ENCODE results near the gene MDH1.
A peak's percentile ranks its signal among the peaks of the same experiment; 100 is the strongest.

The MDH1 gene

DNA sequence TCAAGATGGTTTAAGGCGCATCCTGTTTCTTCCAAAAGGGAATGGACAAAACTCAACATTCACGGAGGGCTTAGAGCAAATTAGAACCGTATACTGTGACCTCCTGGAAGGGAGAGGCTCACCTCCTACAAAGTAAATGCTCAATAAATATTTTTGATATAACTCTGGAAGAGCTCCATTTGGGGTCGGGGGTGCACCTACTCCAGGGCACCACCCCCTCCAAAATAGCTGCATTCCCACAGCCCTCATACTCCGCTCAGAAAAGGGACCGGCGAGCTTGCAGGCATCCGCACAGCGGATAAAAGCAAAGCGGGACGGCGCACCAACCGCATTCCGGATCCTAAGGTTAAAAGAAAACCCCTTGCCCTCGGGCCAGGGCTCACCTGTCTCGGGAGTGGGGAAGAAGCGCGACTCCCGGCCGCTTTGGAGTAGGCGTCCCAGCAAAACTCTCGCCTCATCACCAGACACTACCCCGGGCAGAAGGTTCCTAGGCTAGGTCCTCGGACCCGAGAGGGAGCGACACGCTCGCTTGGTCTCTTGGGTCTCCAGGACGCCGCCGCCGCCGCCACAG is 864 bp upstream of the MDH1 start:
- ChIA-PET CTCF (no interaction called here), POLR2A (interaction anchor here (0.7 to 1.8 kb wide), 3 partner anchors 11 to 259 kb away, joined by 3 to 7 read pairs (median 4); partner anchors contain the start of gene UGP2)
- Histone ChIP-seq H3K27ac (ENCODE audit: insufficient read depth in 1 of 2, low read depth in 1 of 2, low read length in 2 of 2, poor library complexity in 1 of 2, severe bottlenecking in 2 of 2) (peak overlapping the region; percentile 81 to 86), H3K4me1 (ENCODE audit: control extremely low read depth in 1 of 4, control insufficient read depth in 4 of 4, insufficient read depth in 4 of 4, low read length in 3 of 4) (peaks cover 12 to 40% (median 27%) of the 10 kb centered on the region in 4 experiments), H3K36me3 (ENCODE audit: control insufficient read depth in 4 of 4, insufficient read depth in 4 of 4, low read length in 3 of 4) (peaks cover 0 to 5% (median 0%) of the 10 kb centered on the region in 4 experiments), H3K9me3 (ENCODE audit: control extremely low read depth in 1 of 5, control insufficient read depth in 4 of 5, insufficient read depth in 2 of 5, low read depth in 1 of 5, low read length in 4 of 5) (no peaks in the 10 kb centered on the region), H3K27me3 (replicated peaks in 2 of 5; ENCODE audit: control insufficient read depth in 4 of 5, insufficient read depth in 5 of 5, low read length in 4 of 5) (no peaks in the 10 kb centered on the region), H3K4me3 (ENCODE audit: control insufficient read depth in 1 of 7, extremely low read depth in 1 of 7, insufficient read depth in 4 of 7, low read depth in 2 of 7, low read length in 6 of 7) (peak overlapping the region; percentile 92 to 100 (median 96))
- 0% methylated on average over 23 of the region's 33 CpGs for WGBS (ENCODE audit: insufficient coverage)
- no peak for DNase-seq

- H3K4me3 ChIP-seq (ENCODE audit: control insufficient read depth in 1 of 7, extremely low read depth in 1 of 7, insufficient read depth in 4 of 7, low read depth in 2 of 7, low read length in 6 of 7): peak overlapping the region; percentile 92 to 100 (median 96)
- H3K27ac ChIP-seq (ENCODE audit: insufficient read depth in 1 of 2, low read depth in 1 of 2, low read length in 2 of 2, poor library complexity in 1 of 2, severe bottlenecking in 2 of 2): peak overlapping the region; percentile 57 to 86
- peak in 2 of 3 donors; percentile 14 to 21 for DNase-seq
- CTCF ChIA-PET: interaction anchor here (1.8 kb wide), 1 partner anchor 272 kb away, joined by 4 read pairs; no protein-coding TSS in a partner anchor
- WGBS (ENCODE audit: insufficient coverage): 0% methylated on average over 9 of the region's 26 CpGs
- no peaks in the 10 kb centered on the region for H3K27me3 ChIP-seq (replicated peaks in 2 of 5; ENCODE audit: control insufficient read depth in 4 of 5, insufficient read depth in 5 of 5, low read length in 4 of 5)
- H3K36me3 ChIP-seq (ENCODE audit: control insufficient read depth in 4 of 4, insufficient read depth in 4 of 4, low read length in 3 of 4): peaks cover 1 to 16% (median 4%) of the 10 kb centered on the region in 4 experiments
- no peaks in the 10 kb centered on the region for H3K9me3 ChIP-seq (ENCODE audit: control extremely low read depth in 1 of 5, control insufficient read depth in 4 of 5, insufficient read depth in 2 of 5, low read depth in 1 of 5, low read length in 4 of 5)
- H3K4me1 ChIP-seq (ENCODE audit: control extremely low read depth in 1 of 4, control insufficient read depth in 4 of 4, insufficient read depth in 4 of 4, low read length in 3 of 4): peaks cover 12 to 40% (median 27%) of the 10 kb centered on the region in 4 experiments
- POLR2A ChIA-PET: interaction anchor here (1.8 kb wide), 1 partner anchor 10 kb away, joined by 7 read pairs; no protein-coding TSS in a partner anchor
These were observed 590 bp downstream of the MDH1 start for GRCh38 chr2:63589148-63589958.

DNA sequence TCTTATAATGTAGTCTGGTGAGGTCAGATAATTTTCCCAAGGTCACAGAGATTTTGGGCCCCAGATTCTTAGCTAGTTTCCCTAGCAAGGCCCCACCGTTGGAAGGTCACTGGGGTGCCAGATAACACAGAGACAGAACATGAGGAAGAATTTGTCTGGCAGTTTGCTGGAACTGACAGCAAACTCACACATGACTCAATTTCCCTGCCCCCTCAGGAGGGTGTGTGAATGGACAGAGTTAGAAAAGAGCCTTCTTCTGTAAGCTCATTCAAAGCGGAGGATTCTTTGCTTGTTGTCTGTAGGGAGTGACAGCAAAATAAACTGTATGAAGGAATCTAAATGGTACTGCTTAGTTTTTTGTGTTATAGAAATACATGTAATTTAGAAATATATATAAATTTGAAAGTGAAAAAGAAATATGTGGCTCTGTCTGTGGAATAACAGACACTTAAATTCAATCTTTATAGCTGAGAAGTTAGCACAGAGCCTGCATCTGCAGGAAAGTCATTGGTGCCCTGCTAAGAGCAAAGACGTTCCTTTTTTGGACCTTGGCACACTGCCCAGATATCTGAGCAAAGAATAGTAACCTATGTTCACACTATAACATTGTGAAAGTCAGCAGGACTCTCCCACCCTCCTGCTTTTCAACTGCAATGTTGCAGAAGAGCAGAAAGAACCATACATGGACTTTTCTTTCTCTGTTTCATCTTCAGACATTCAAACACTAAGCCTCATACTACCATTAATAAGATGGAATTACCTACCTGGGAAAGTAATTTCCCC is 2.1 kb downstream of the MDH1 start:
- H3K4me1 ChIP-seq (ENCODE audit: control extremely low read depth in 1 of 4, control insufficient read depth in 4 of 4, insufficient read depth in 4 of 4, low read length in 3 of 4): peaks cover 12 to 40% (median 27%) of the 10 kb centered on the region in 4 experiments
- DNase-seq: peak in 2 of 3 donors; percentile 23 to 35
- H3K27ac ChIP-seq (ENCODE audit: insufficient read depth in 1 of 2, low read depth in 1 of 2, low read length in 2 of 2, poor library complexity in 1 of 2, severe bottlenecking in 2 of 2): no peak overlapping the region
- CTCF ChIA-PET: interaction anchor here (1.2 to 1.8 kb wide), 2 partner anchors 103 to 270 kb away, joined by 3 to 4 read pairs; no protein-coding TSS in a partner anchor
- POLR2A ChIA-PET: no interaction called here
- H3K27me3 ChIP-seq (replicated peaks in 2 of 5; ENCODE audit: control insufficient read depth in 4 of 5, insufficient read depth in 5 of 5, low read length in 4 of 5): no peaks in the 10 kb centered on the region
- H3K36me3 ChIP-seq (ENCODE audit: control insufficient read depth in 4 of 4, insufficient read depth in 4 of 4, low read length in 3 of 4): peaks cover 6 to 29% (median 15%) of the 10 kb centered on the region in 4 experiments
- 0% methylated on average over 1 of the region's 3 CpGs for WGBS (ENCODE audit: insufficient coverage)
- no peaks in the 10 kb centered on the region for H3K9me3 ChIP-seq (ENCODE audit: control extremely low read depth in 1 of 5, control insufficient read depth in 4 of 5, insufficient read depth in 2 of 5, low read depth in 1 of 5, low read length in 4 of 5)
- H3K4me3 ChIP-seq (ENCODE audit: control insufficient read depth in 1 of 7, extremely low read depth in 1 of 7, insufficient read depth in 4 of 7, low read depth in 2 of 7, low read length in 6 of 7): peak overlapping the region in 1 of 7 experiments; percentile 1

- POLR2A ChIA-PET: no interaction called here
- CTCF ChIA-PET: interaction anchor here (1.2 kb wide), 1 partner anchor 104 kb away, joined by 3 read pairs; no protein-coding TSS in a partner anchor
- WGBS (ENCODE audit: insufficient coverage): no CpG with 5 or more reads among the region's 3 CpGs
These were observed 2.9 kb downstream of the MDH1 start for GRCh38 chr2:63591566-63592175.

GRCh38 chr2:63594660-63595059 is 5.9 kb downstream of the MDH1 start:
- H3K36me3 ChIP-seq (ENCODE audit: control insufficient read depth in 4 of 4, insufficient read depth in 4 of 4, low read length in 3 of 4): peaks cover 9 to 49% (median 34%) of the 10 kb centered on the region in 4 experiments
- ChIA-PET POLR2A (no interaction called here), CTCF (no interaction called here)

More at GRCh38 chr2:63591566-63592175, 2.9 kb downstream of the MDH1 start:
- Histone ChIP-seq H3K9me3 (ENCODE audit: control extremely low read depth in 1 of 5, control insufficient read depth in 4 of 5, insufficient read depth in 2 of 5, low read depth in 1 of 5, low read length in 4 of 5) (no peaks in the 10 kb centered on the region), H3K4me1 (ENCODE audit: control extremely low read depth in 1 of 4, control insufficient read depth in 4 of 4, insufficient read depth in 4 of 4, low read length in 3 of 4) (peaks cover 12 to 41% (median 27%) of the 10 kb centered on the region in 4 experiments), H3K4me3 (ENCODE audit: control insufficient read depth in 1 of 7, extremely low read depth in 1 of 7, insufficient read depth in 4 of 7, low read depth in 2 of 7, low read length in 6 of 7) (no peak overlapping the region), H3K27ac (ENCODE audit: insufficient read depth in 1 of 2, low read depth in 1 of 2, low read length in 2 of 2, poor library complexity in 1 of 2, severe bottlenecking in 2 of 2) (no peak overlapping the region), H3K36me3 (ENCODE audit: control insufficient read depth in 4 of 4, insufficient read depth in 4 of 4, low read length in 3 of 4) (peaks cover 9 to 37% (median 21%) of the 10 kb centered on the region in 4 experiments), H3K27me3 (replicated peaks in 2 of 5; ENCODE audit: control insufficient read depth in 4 of 5, insufficient read depth in 5 of 5, low read length in 4 of 5) (no peaks in the 10 kb centered on the region)
- DNase-seq: no peak

DNA sequence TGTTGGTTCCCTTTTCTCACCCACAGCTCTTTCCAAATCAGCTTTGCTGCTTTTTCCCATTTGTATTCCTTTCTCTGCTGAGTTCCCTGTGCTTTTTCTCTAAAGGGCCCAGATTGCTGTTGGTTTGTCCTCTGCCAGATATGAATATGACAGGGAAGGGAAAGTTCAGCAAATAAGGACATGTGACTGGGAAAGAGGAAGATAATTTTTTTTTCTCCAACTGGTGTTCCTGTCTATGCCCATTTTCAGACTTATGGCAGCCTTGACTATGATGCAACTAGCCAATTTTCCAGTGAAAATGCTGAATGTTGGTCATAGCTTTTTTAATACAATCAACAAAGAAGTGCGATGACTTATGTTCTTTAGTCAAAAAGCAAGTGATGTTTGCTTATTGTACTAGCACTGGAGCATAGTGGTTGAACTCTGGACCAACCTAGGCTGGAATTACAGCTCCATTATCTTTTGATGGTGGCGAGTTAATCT is 7.7 kb downstream of the MDH1 start:
- ChIA-PET CTCF (interaction anchor here (1.0 to 1.5 kb wide), 2 partner anchors 9 to 15 kb away, joined by 3 read pairs; no protein-coding TSS in a partner anchor), POLR2A (interaction anchor here (0.6 kb wide), 1 partner anchor 1733 kb away, joined by 3 read pairs; no protein-coding TSS in a partner anchor)

More at GRCh38 chr2:63594660-63595059, 5.9 kb downstream of the MDH1 start:
- Histone ChIP-seq H3K9me3 (ENCODE audit: control extremely low read depth in 1 of 5, control insufficient read depth in 4 of 5, insufficient read depth in 2 of 5, low read depth in 1 of 5, low read length in 4 of 5) (no peaks in the 10 kb centered on the region), H3K27ac (ENCODE audit: insufficient read depth in 1 of 2, low read depth in 1 of 2, low read length in 2 of 2, poor library complexity in 1 of 2, severe bottlenecking in 2 of 2) (no peak overlapping the region), H3K4me3 (ENCODE audit: control insufficient read depth in 1 of 7, extremely low read depth in 1 of 7, insufficient read depth in 4 of 7, low read depth in 2 of 7, low read length in 6 of 7) (no peak overlapping the region), H3K4me1 (ENCODE audit: control extremely low read depth in 1 of 4, control insufficient read depth in 4 of 4, insufficient read depth in 4 of 4, low read length in 3 of 4) (peaks cover 7 to 27% (median 15%) of the 10 kb centered on the region in 4 experiments), H3K27me3 (replicated peaks in 2 of 5; ENCODE audit: control insufficient read depth in 4 of 5, insufficient read depth in 5 of 5, low read length in 4 of 5) (no peaks in the 10 kb centered on the region)
- 100% methylated on average over 3 of the region's 3 CpGs for WGBS (ENCODE audit: insufficient coverage)
- peak in 1 of 3 donors; percentile 9 for DNase-seq

More for the DNA sequence above, 7.7 kb downstream of the MDH1 start:
- Histone ChIP-seq H3K27me3 (replicated peaks in 2 of 5; ENCODE audit: control insufficient read depth in 4 of 5, insufficient read depth in 5 of 5, low read length in 4 of 5) (no peaks in the 10 kb centered on the region), H3K4me1 (ENCODE audit: control extremely low read depth in 1 of 4, control insufficient read depth in 4 of 4, insufficient read depth in 4 of 4, low read length in 3 of 4) (peaks cover 0 to 10% (median under 1%) of the 10 kb centered on the region in 4 experiments), H3K27ac (ENCODE audit: insufficient read depth in 1 of 2, low read depth in 1 of 2, low read length in 2 of 2, poor library complexity in 1 of 2, severe bottlenecking in 2 of 2) (no peak overlapping the region), H3K4me3 (ENCODE audit: control insufficient read depth in 1 of 7, extremely low read depth in 1 of 7, insufficient read depth in 4 of 7, low read depth in 2 of 7, low read length in 6 of 7) (no peak overlapping the region), H3K36me3 (ENCODE audit: control insufficient read depth in 4 of 4, insufficient read depth in 4 of 4, low read length in 3 of 4) (peaks cover 17 to 63% (median 47%) of the 10 kb centered on the region in 4 experiments), H3K9me3 (ENCODE audit: control extremely low read depth in 1 of 5, control insufficient read depth in 4 of 5, insufficient read depth in 2 of 5, low read depth in 1 of 5, low read length in 4 of 5) (no peaks in the 10 kb centered on the region)
- WGBS (ENCODE audit: insufficient coverage): 80% methylated on average over 1 of the region's 2 CpGs
- DNase-seq: no peak

Data from common myeloid progenitor, CD34-positive (primary cell).